CD4-positive, alpha-beta T cell (primary cell): ENCODE results near the gene SH3RF3. TPM values are rescaled to one million over a fixed set of nuclear protein-coding genes. Genes with fewer than 3 reads are reported as not detected.

Experiments used
- ATAC-seq: fragments of 200-7000 bp; cut with Tn5 transposase; one replicate; pipeline ENCODE4 v1.10.0; 2022; ENCODE audit warnings: mild to moderate bottlenecking; ENCODE audit not compliant: poor library complexity
- CTCF ChIA-PET: fragments of 350-600 bp; sonication (Branson Sonifier 250); formaldehyde crosslinking; loops from one replicate; lab custom pipeline; 2021; ENCODE audit warnings: antibody characterized with exemption, inconsistent platforms; lab: Charles Lee
- POLR2A ChIA-PET: fragments of 350-600 bp; sonication (Branson Sonifier 250); formaldehyde crosslinking; loops from one replicate; lab custom pipeline; 2021; ENCODE audit warnings: antibody characterized with exemption, inconsistent platforms; lab: Charles Lee
- DNase-seq, 14 experiments: peaks; one replicate each; pipeline ENCODE4 v3.0.0-alpha.2; 2013 to 2020; ENCODE audit warnings: mixed read lengths in 2 of 14
- H3K27ac ChIP-seq, 2 donors: one replicate each; pipeline versions ENCODE4 v1.5.1 to v1.7.0; 2013; ENCODE audit warnings: low read length in 2 of 2, low read depth in 1 of 2, mild to moderate bottlenecking in 1 of 2
- H3K27me3 ChIP-seq, 2 experiments: 1 replicate in 1 of 2; 2 replicates in 1 of 2; pipeline versions ENCODE4 v1.6.1 to v1.7.0; 2013; ENCODE audit warnings: low read length in 2 of 2, control low read depth in 1 of 2, mild to moderate bottlenecking in 1 of 2, moderate library complexity in 1 of 2; ENCODE audit not compliant: insufficient read depth in 2 of 2, control insufficient read depth in 1 of 2
- H3K36me3 ChIP-seq: one replicate; pipeline ENCODE4 v1.6.1; 2013; ENCODE audit warnings: low read length, control low read depth; ENCODE audit not compliant: insufficient read depth
- H3K4me1 ChIP-seq: one replicate; pipeline ENCODE4 v1.6.1; 2013; ENCODE audit warnings: low read length, control low read depth; ENCODE audit not compliant: insufficient read depth
- H3K4me3 ChIP-seq: one replicate; pipeline ENCODE4 v1.5.1; 2013; ENCODE audit warnings: mild to moderate bottlenecking, low read length, moderate library complexity
- H3K9me3 ChIP-seq, 2 experiments: 1 replicate in 1 of 2; 2 replicates in 1 of 2; pipeline versions ENCODE4 v1.6.1 to v1.7.0; 2013; ENCODE audit warnings: low read length in 2 of 2, mild to moderate bottlenecking in 2 of 2, control low read depth in 1 of 2, moderate library complexity in 1 of 2; ENCODE audit not compliant: control insufficient read depth in 1 of 2, insufficient read depth in 1 of 2
- H3K27ac Mint-ChIP-seq: one replicate; pipeline ENCODE4 v1.8.0; 2020; ENCODE audit warnings: mixed read lengths
- H3K27me3 Mint-ChIP-seq: one replicate; pipeline ENCODE4 v1.8.0; 2021; ENCODE audit warnings: mixed read lengths
- H3K36me3 Mint-ChIP-seq: one replicate; pipeline ENCODE4 v1.8.0; 2021; ENCODE audit warnings: low read depth, mixed read lengths
- H3K4me1 Mint-ChIP-seq: one replicate; pipeline ENCODE4 v1.8.0; 2021; ENCODE audit warnings: low read depth, mixed read lengths
- H3K4me3 Mint-ChIP-seq: one replicate; pipeline ENCODE4 v1.8.0; 2020; ENCODE audit warnings: mild to moderate bottlenecking, mixed read lengths
- H3K9me3 Mint-ChIP-seq: one replicate; pipeline ENCODE4 v1.8.0; 2020; ENCODE audit warnings: mixed read lengths
- intact Hi-C, 2 experiments: fragments of 100-400 bp; cut with DNase I in 1 of 2; cut with micrococcal nuclease in 1 of 2; formaldehyde crosslinking; loops; one replicate each; pipeline versions ENCODE4 v1.15.1 to v1.9.0; 2023 to 2025; cut with DNase I, micrococcal nuclease
- total RNA-seq, 174 experiments: library from RNA in 2 of 174; stranded (reverse) in 2 of 174; gene quantifications; one replicate each; pipeline ENCODE4 v1.2.3 and lab custom pipeline; 2021 to 2026
- TF ChIP-seq, protein P1 (sequence below): fragments of 200-600 bp; IDR thresholded peaks from one replicate; pipeline ENCODE4 v1.8.0; 2022; ENCODE audit warnings: antibody characterized with exemption, mild to moderate bottlenecking

SH3RF3 gene
- total RNA-seq, 2 experiments from 2014 or later, result 5.2 to 5.9 TPM

DNA sequence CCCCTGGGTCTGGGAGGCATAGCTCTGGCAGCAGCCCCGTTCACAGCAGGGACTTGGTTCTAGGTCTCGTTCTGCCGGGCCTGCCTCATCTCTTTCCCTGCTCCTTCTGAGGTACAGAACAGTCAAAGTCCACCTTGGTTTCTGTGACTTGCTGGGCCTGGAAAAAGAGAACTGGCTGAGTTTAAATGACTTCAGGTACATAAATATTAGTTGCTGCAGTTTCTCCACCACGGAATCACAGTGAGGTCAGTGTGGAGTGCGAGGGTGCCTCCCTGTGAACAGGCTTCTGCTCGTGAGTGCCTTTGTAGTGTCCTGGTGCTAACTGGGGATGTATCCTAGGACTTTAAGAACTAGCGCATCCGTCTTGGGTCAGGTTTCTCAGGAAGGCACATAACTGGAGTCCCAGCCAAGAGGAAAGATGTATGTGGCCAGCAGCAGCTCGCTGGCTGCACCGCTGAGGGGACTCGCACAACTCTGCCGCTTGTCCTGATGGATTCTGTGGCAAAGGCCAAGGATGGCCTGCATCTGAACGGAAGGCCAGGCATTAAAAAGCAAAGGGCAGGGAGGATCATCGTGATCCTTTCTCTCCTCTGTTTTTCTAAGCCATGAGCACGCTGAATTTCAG, 188.6 kb downstream of the SH3RF3 start:
- Histone ChIP-seq H3K4me3 (no peak overlapping the region), H3K27ac (no peak overlapping the region), H3K4me1 (peaks cover 10% of the 10 kb centered on the region), H3K27me3 (no peaks in the 10 kb centered on the region), H3K36me3 (no peaks in the 10 kb centered on the region), H3K9me3 (no peaks in the 10 kb centered on the region)
- ChIA-PET POLR2A (no interaction called here), CTCF (no interaction called here)
- ATAC-seq (no peak), DNase-seq (no peak)
- Mint-ChIP-seq H3K27ac (no peak overlapping the region), H3K4me1 (peaks cover 35% of the 10 kb centered on the region), H3K9me3 (no peaks in the 10 kb centered on the region), H3K27me3 (no peaks in the 10 kb centered on the region), H3K36me3 (no peaks in the 10 kb centered on the region), H3K4me3 (no peak overlapping the region)
- intact Hi-C loops, result no loop called here
- TF ChIP-seq, protein P1, sequence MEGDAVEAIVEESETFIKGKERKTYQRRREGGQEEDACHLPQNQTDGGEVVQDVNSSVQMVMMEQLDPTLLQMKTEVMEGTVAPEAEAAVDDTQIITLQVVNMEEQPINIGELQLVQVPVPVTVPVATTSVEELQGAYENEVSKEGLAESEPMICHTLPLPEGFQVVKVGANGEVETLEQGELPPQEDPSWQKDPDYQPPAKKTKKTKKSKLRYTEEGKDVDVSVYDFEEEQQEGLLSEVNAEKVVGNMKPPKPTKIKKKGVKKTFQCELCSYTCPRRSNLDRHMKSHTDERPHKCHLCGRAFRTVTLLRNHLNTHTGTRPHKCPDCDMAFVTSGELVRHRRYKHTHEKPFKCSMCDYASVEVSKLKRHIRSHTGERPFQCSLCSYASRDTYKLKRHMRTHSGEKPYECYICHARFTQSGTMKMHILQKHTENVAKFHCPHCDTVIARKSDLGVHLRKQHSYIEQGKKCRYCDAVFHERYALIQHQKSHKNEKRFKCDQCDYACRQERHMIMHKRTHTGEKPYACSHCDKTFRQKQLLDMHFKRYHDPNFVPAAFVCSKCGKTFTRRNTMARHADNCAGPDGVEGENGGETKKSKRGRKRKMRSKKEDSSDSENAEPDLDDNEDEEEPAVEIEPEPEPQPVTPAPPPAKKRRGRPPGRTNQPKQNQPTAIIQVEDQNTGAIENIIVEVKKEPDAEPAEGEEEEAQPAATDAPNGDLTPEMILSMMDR, result no peak

DNA sequence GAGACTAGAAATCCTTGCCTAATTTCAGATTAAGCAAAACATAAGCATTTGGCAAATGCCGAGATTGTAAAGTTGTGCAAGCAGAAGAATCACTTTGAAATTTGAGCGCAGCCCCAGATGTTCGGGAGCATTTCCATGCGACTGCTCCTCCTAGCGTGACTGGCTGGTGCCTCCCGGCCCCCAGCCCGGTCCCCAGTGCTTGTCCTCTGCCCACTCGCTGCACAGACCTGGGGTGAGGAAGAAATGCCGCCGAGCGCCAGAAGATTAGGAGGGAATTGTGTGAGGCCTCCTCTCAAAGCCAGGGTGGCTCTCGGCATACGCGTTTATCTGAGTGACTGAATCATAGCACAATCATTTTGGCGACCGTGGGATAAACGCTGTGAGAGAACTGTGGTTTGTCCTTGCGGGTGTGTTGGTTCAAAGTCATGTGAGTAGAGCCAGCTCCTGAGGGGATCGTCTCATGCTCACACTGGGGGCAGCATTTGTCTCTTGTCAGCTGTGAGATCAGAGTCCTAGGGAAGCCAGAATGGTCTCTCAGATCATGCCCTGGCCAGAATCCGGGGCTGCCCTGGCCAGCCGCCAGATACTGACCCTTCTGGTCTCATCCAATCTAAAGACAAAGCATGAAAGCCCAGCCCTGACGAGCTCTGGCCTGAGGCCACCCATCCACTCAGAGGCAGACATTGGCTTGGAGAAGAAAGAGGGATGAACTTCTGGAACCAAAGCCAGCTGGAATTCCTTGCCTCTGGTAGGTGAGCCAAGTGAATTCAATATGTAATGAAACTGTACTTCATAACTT, 189.3 kb downstream of the SH3RF3 start:
- ATAC-seq (no peak), DNase-seq (no peak)
- Histone ChIP-seq H3K4me3 (no peak overlapping the region), H3K9me3 (no peaks in the 10 kb centered on the region), H3K4me1 (peaks cover 10% of the 10 kb centered on the region), H3K27ac (no peak overlapping the region), H3K27me3 (no peaks in the 10 kb centered on the region), H3K36me3 (no peaks in the 10 kb centered on the region)
- CTCF ChIA-PET, result no interaction called here
- Mint-ChIP-seq H3K27me3 (no peaks in the 10 kb centered on the region), H3K36me3 (no peaks in the 10 kb centered on the region), H3K9me3 (no peaks in the 10 kb centered on the region), H3K4me1 (peaks cover 35% of the 10 kb centered on the region), H3K4me3 (no peak overlapping the region), H3K27ac (no peak overlapping the region)
- intact Hi-C loops, result no loop called here
- TF ChIP-seq, protein P1, result no peak
- POLR2A ChIA-PET, result no interaction called here

DNA sequence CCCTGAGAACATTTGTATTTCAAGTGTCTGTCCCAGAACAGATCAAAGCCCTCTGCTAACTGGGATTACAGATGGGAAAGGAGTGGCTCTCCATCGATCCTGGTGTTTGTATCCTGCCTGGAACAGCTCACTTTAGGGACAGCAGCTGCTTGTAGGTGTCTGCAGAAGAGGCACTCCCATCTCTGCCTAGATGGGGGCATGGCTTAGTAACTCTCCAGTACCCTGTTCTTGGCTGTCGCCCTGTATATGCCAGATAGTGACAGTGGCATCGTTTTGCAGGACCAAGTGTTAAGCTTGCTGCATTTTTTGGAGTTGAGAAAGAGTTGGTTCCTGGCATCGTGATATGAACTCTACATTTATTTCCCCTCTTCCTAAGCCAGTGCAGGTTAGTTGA, 189.9 kb downstream of the SH3RF3 start:
- H3K9me3 ChIP-seq, result no peaks in the 10 kb centered on the region
- H3K4me3 ChIP-seq, result no peak overlapping the region
- H3K27ac ChIP-seq, result no peak overlapping the region
- no peaks in the 10 kb centered on the region for H3K27me3 ChIP-seq
- Mint-ChIP-seq H3K27me3 (no peaks in the 10 kb centered on the region), H3K4me3 (no peak overlapping the region), H3K9me3 (no peaks in the 10 kb centered on the region), H3K27ac (no peak overlapping the region), H3K4me1 (peaks cover 30% of the 10 kb centered on the region), H3K36me3 (no peaks in the 10 kb centered on the region)
- CTCF ChIA-PET, result no interaction called here
- intact Hi-C loops, result no loop called here
- no peaks in the 10 kb centered on the region for H3K36me3 ChIP-seq
- DNase-seq (no peak), ATAC-seq (no peak)
- POLR2A ChIA-PET, result no interaction called here
- H3K4me1 ChIP-seq, result peaks cover 10% of the 10 kb centered on the region
- TF ChIP-seq, protein P1, result no peak
